Heart right ventricle (tissue), 16 donors: ENCODE results near the gene CXCL13. TPM values are rescaled to one million over a fixed set of nuclear protein-coding genes. Genes with fewer than 3 reads are reported as not detected.

Experiments
- ATAC-seq, 8 donors: fragments of 200-7000 bp; cut with Tn5 transposase; one replicate each; pipeline ENCODE4 v1.9.1; 2020; ENCODE audit warnings: mild to moderate bottlenecking in 8 of 8, moderate library complexity in 8 of 8, moderate number of reproducible peaks in 1 of 8
- DNase-seq, 2 donors: peaks; one replicate each; pipeline ENCODE4 v3.0.0-alpha.2; 2020
- H3K27ac ChIP-seq, 10 donors: fragments of 200-600 bp; sonication (generic) in 2 of 10; one replicate each; pipeline versions ENCODE4 v1.5.0 to v1.8.0; 2020 to 2022; ENCODE audit warnings: mild to moderate bottlenecking in 3 of 10
- H3K27me3 ChIP-seq, 7 donors: fragments of 200-600 bp; one replicate each; pipeline ENCODE4 v1.8.0; 2021 to 2022; ENCODE audit warnings: mild to moderate bottlenecking in 2 of 7
- H3K36me3 ChIP-seq, 9 donors: fragments of 200-600 bp; sonication (generic) in 1 of 9; one replicate each; pipeline versions ENCODE4 v1.5.0 to v1.8.0; 2020 to 2022; ENCODE audit warnings: mild to moderate bottlenecking in 2 of 9
- H3K4me1 ChIP-seq, 9 donors: fragments of 200-600 bp; sonication (generic) in 1 of 9; one replicate each; pipeline versions ENCODE4 v1.5.0 to v1.8.0; 2020 to 2022; ENCODE audit warnings: mild to moderate bottlenecking in 4 of 9
- H3K4me3 ChIP-seq, 10 donors: fragments of 200-600 bp; sonication (generic) in 2 of 10; one replicate each; pipeline versions ENCODE4 v1.5.0 to v1.8.0; 2020 to 2022; ENCODE audit warnings: mild to moderate bottlenecking in 7 of 10, moderate library complexity in 2 of 10
- H3K9me3 ChIP-seq, 11 donors: fragments of 200-600 bp in 10 of 11; sonication (generic) in 2 of 11; one replicate each; pipeline versions ENCODE4 v1.5.0 to v1.8.0; 2013 to 2022; ENCODE audit warnings: mild to moderate bottlenecking in 2 of 11, control low read depth in 1 of 11, moderate library complexity in 1 of 11
- CTCF ChIP-seq, 9 donors: fragments of 200-600 bp; sonication (generic) in 2 of 9; IDR thresholded peaks; one replicate each; pipeline versions ENCODE4 v1.5.0 to v1.8.0; 2021 to 2022; ENCODE audit warnings: antibody characterized with exemption in 9 of 9, mild to moderate bottlenecking in 5 of 9, moderate library complexity in 1 of 9
- WGBS, 2 donors: extraction: QIAGEN DNeasy Blood & Tissue Kit; methylation state at CpG; one replicate each; pipeline ENCODE4 v1.1.7; 2013; ENCODE audit warnings: inconsistent platforms in 1 of 2; 5-methylcytosine and 5-hydroxymethylcytosine counted together
- intact Hi-C, 10 donors: fragments of 100-400 bp; cut with DNase I; formaldehyde crosslinking; loops; one replicate each; pipeline versions ENCODE4 v1.11.1 to v1.14.2; 2022
- polyA plus RNA-seq, 2 donors: library from polyadenylated mRNA; stranded (reverse); fragments of 200-250 nt; gene quantifications; one replicate each; pipeline ENCODE4 v1.2.3, GENCODE V29; 2013
- total RNA-seq, 10 donors: library from RNA; stranded (reverse); fragmentation: NEBNext Ultra II Directional in 3 of 10; extraction: Animal tissue kit (Norgen Biotek cat#: 25700) in 3 of 10; gene quantifications; one replicate each; pipeline versions ENCODE4 v1.2.1 to v1.2.4, GENCODE V29; 2021 to 2023
- donor health status: Arrhythmogenic right ventricular cardiomyopathy.
- donor health status: ischemic (EF 13 %, LVEDD 7.1; RV severe dilation, severe dysfunction).
- donor health status: healthy with polysubstance abuse.
- donor health status: DM: no; HTN: yes; CAD: no.
- donor health status: DM: no; HTN: no; CAD: no.
- donor health status: ischemic (EF 25% LVEDD 6.9; RV normal size, moderate dysfunction).
- donor health status: ischemic (EF 25% LVEDD 5.7; RV mildly dilated, moderate dysfunction).
- donor health status: healthy.
- donor health status: DM: yes; HTN: yes; CAD: no.
- donor health status: Ischemic cardiomyopathy.
- donor health status: ischemic (EF 35%, LVEDD 5.7; RV mildly dilated, moderate dysfunction).
- donor health status: nonischemic (EF 11% LVEDD 7.7; RV severe dilation, severe dysfunction).
- donor health status: DM: yes; HTN: yes; CAD: no.
- donor health status: PGD.
- donor health status: ischemic (EF 29% LVEDD 5.4; RV normal size, mild dysfunction).
- donor health status: nonischemic (EF 23%, LVEDD 6.1; RV moderate dilation, normal function).

CXCL13 gene
- total and polyA plus RNA-seq, 12 donors: 0.06 TPM; not detected in 11

DNA sequence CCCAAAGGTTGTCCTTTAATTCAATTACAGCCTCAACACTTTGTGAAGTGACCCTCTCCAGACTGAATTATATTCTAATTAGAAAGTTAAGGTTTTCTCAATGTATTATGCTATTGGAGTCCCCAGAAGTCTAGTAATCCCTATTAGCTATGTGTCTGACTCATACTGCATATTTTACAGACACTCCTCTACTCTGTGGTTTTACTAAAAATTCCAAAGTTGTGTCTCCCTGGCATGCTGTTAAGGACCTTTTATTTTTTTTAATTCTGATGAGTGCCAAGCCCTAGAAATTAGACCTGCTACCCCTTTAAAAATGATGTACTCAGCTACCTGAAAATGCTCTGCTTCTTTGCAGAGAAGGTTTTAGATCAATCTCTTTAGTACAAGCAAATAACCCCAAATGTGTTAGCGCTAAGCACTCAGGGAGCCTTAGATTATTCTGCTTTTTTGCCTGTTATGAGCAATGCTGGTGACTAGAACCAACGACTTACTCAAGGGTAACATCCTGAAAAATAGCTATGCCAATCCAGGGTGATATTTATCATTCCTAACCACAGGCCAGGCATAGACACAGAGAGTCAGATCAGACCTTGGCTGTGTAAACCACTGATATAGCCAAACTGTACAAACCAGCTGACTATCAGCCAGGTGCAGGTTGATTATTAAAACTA is 26.1 kb upstream of the CXCL13 start:
- H3K4me1 ChIP-seq: peaks cover 0 to 9% (median 0%) of the 10 kb centered on the region in 9 donors
- no peak overlapping the region for H3K4me3 ChIP-seq
- intact Hi-C loops: no loop called here
- ATAC-seq: no peak
- peaks cover 0 to 7% (median 0%) of the 10 kb centered on the region in 11 donors for H3K9me3 ChIP-seq
- no peak overlapping the region for H3K27ac ChIP-seq
- H3K27me3 ChIP-seq: no peaks in the 10 kb centered on the region
- no peak for TF ChIP-seq CTCF (IDR thresholded peaks at IDR 0.05)
- WGBS, 2 donors: 75 to 82% methylated on average over 2 of the region's 2 CpGs
- no peak for DNase-seq
- no peaks in the 10 kb centered on the region for H3K36me3 ChIP-seq

DNA sequence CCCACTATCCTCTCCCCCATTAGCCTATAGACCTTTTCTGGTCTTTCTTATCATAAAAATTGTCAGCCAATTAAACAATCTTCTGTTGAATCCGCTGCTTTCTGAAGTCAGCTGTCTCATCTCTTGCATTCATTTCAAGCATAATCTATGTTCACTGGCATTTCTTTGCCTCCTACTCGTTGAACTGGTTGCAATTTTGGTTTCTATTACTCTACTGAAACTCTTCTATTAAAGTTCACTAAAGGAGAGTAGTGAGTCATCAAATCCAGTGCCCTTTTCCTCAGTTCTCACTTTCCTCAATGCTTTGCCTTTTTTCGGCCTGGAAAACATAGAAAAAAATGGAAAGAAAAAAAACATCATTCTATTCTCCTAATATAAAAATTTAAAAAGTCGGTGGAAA is 23.9 kb upstream of the CXCL13 start:
- WGBS, 2 donors: 66 to 67% methylated on average over 4 of the region's 4 CpGs
- intact Hi-C loops: no loop called here
- H3K27me3 ChIP-seq: peaks cover 0 to 3% (median 0%) of the 10 kb centered on the region in 7 donors
- no peak for TF ChIP-seq CTCF (IDR thresholded peaks at IDR 0.05)
- no peak overlapping the region for H3K27ac ChIP-seq
- H3K4me3 ChIP-seq: no peak overlapping the region
- no peaks in the 10 kb centered on the region for H3K9me3 ChIP-seq
- peaks cover 0 to 9% (median 0%) of the 10 kb centered on the region in 9 donors for H3K4me1 ChIP-seq
- ATAC-seq: no peak
- no peaks in the 10 kb centered on the region for H3K36me3 ChIP-seq
- DNase-seq: no peak

DNA sequence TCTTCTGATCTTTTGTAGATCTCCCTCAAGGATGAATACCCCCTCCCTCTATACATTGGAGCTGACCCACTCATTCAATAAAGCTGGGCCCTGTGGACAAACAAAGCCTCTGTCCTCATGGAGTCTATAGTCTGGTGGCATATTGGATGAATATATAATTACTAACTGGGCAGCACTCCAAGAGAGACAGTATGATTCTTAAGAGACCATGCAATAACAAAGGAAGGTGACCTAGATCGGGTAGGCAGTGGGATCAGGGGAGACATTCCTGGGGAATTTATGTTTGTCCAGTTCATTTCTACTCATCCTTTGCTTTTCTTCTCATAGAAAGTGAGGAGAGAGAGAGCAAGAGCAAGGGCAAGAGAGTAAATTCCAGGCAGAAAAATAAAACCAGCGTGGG is 23.5 kb upstream of the CXCL13 start:
- no peaks in the 10 kb centered on the region for H3K36me3 ChIP-seq
- DNase-seq (no peak), ATAC-seq (no peak)
- no peak for TF ChIP-seq CTCF (IDR thresholded peaks at IDR 0.05)
- no peak overlapping the region for H3K27ac ChIP-seq
- peaks cover 0 to 7% (median 0%) of the 10 kb centered on the region in 7 donors for H3K27me3 ChIP-seq
- WGBS, 2 donors: 69 to 71% methylated on average over 2 of the region's 2 CpGs
- no peaks in the 10 kb centered on the region for H3K9me3 ChIP-seq
- peaks cover 0 to 11% (median 0%) of the 10 kb centered on the region in 9 donors for H3K4me1 ChIP-seq
- H3K4me3 ChIP-seq: no peak overlapping the region
- intact Hi-C loops: no loop called here

DNA sequence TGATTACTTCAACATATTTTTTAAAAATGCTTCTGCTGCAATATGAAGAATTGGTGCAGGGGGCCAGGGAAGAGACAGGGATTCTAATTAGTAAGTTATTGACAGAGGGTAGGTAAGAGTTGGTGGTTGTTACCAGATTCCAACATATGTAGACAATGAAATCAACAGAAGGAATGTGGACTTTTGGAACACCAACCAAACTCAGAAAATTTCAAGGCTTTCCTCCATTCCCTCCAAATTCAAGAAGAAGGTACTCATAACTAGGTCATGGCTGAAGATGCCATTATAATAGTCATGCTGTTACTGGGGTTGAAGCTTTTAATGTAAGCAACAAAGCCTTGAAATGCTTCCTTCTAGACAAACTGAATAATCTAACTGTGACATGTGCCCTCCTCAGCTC is 22.9 kb upstream of the CXCL13 start:
- intact Hi-C loops: no loop called here
- no peak for DNase-seq
- Histone ChIP-seq H3K27ac (no peak overlapping the region), H3K27me3 (peaks cover 0 to 8% (median 0%) of the 10 kb centered on the region in 7 donors), H3K4me3 (no peak overlapping the region), H3K36me3 (no peaks in the 10 kb centered on the region), H3K9me3 (no peaks in the 10 kb centered on the region), H3K4me1 (peaks cover 0 to 13% (median 0%) of the 10 kb centered on the region in 9 donors)
- TF ChIP-seq CTCF (IDR thresholded peaks at IDR 0.05): no peak
- ATAC-seq: no peak
